Prostate gland (tissue), 2 donors: ENCODE data around the gene COL6A5.

ENCODE experiments used
- CTCF ChIP-seq, 4 experiments: fragments of 200-600 bp in 2 of 4; fragments of 450-650 bp in 2 of 4; sonication (generic) in 2 of 4; IDR thresholded peaks; 1 replicate in 3 of 4; 2 replicates in 1 of 4; pipeline ENCODE4 v1.5.1; 2016 to 2019; ENCODE audit warnings: antibody characterized with exemption in 4 of 4, mild to moderate bottlenecking in 2 of 4, moderate library complexity in 2 of 4
- POLR2A ChIP-seq: fragments of 450-650 bp; IDR thresholded peaks from one replicate; pipeline ENCODE4 v1.6.1; 2016; ENCODE audit warnings: antibody characterized with exemption, mild to moderate bottlenecking
- POLR2AphosphoS5 ChIP-seq: sonication (generic); formaldehyde crosslinking; IDR thresholded peaks from one replicate; pipeline ENCODE4 v1.6.1; 2017; ENCODE audit warnings: antibody characterized with exemption

GRCh38 chr3:130491431-130491830 lies 146.0 kb downstream of the COL6A5 start:
- TF ChIP-seq CTCF (IDR thresholded peaks at IDR 0.05) = no peak
- TF ChIP-seq POLR2A = no peak
- TF ChIP-seq POLR2AphosphoS5 = no peak
